GM19438 (cell line): ENCODE results near the gene DNAI1.

Source experiments
- ATAC-seq: cut with Tn5 transposase; IDR thresholded peaks from one replicate; pipeline ENCODE4 v1.9.1; 2021; ENCODE audit warnings: low read depth; ENCODE audit not compliant: unreplicated experiment

The DNAI1 gene

DNA sequence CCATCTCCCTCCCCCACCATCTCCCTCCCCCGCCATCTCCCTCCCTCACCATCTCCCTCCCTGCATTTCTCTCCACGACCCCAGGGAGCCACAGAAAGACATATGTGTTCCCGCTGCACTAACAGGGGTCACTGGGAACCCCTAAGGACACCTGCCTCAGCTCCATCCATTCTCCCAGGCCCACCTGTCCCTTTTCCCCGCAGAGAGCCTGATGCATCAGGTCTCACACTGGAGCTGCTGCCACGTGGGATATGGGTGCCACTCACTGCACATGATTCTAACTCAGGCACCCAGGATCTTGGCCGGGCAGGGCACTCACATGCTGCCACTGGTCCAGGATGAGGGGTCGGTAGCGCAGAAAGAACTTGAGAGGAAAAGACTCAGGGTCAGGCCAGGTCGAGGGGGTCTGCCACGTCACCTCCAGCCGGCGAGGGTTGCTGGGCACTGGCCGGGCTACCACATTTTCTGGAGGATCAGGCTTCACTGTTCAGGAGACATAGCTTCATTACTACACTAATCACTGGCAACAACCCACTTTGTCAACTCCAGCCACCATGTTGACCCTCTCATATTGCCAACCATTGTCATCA is 97.4 kb downstream of the DNAI1 start:
- no peak for ATAC-seq

DNA sequence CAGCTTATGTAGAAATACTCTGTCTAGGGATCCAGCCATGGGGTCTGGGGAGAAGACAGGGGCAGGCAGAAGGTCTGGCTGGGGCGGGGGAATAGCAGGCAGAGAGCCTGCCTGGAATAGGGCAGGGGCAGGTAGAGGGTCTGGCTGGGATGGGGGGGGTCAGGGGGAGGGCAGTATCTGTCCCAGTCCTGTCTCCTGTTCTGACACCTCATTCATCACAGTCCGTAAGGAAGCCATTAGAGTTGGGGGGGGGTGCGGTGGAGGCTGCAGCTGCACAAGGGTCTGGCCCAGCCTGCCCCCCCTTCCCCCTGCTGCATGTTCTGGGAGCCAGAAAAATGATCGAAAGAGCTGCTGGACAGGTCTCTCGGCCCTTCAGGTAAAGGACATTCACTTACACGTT is 98.3 kb downstream of the DNAI1 start:
- no peak for ATAC-seq

DNA sequence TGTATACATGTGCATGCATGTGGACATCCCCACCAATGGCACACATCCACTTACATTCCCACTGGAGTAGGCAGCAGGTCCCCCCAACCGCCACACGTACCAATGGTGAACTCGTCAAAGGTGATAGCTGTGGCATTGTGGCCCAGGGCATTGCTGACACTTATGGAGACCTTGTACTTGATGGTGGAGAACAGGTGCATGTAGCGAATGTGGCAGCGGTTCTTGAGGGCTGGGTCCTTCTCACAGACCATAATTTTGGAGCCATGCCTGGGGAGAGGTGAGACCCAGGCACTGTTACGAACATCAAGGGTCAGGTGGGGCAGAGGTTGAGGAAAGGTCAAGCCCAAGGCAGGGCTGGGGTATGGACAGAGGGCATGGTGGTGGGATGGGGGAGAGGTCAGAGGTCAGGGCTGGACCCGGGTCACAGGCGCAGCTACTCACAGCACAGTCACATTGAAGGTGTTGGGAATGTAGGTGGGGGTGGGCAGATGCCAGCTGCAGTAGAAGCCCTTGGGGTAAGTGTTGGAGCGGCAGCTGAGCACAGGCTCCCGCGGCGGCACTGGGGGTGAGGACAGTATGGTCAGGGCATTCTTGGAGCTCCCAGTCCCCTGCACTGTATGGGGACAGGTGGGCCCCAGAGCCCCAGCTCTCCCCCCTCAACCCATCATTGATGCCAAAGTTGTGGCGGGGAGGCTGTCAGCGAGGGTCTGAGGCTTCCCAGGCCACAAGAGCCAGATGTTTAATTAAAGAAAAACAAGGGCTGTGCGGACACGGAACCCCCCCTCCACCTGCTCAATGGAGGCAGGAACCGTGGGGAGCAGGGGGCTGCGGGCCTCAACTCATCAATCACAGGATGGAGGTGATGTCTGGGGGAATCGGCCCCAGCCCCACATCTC is 99.1 kb downstream of the DNAI1 start:
- ATAC-seq = no peak

DNA sequence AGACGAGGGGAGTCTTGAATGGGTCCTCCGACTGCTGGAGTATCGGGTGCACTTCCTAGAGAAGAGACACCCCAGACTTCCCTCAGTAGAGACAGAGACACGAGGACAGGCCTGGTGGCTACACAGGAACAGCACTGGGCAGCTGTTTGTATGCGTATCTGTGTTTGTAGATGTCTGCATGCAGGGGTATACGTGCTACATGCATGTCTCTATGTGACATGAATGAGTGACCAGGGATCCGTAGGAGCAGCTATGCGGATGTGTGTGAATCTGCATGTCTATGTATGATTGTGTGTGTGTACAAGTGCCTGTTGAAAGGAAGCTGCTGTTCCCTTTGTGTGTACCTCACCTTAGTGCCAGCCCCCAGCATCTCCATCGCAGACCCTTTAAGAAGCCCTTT is 99.8 kb downstream of the DNAI1 start:
- ATAC-seq = no peak

DNA sequence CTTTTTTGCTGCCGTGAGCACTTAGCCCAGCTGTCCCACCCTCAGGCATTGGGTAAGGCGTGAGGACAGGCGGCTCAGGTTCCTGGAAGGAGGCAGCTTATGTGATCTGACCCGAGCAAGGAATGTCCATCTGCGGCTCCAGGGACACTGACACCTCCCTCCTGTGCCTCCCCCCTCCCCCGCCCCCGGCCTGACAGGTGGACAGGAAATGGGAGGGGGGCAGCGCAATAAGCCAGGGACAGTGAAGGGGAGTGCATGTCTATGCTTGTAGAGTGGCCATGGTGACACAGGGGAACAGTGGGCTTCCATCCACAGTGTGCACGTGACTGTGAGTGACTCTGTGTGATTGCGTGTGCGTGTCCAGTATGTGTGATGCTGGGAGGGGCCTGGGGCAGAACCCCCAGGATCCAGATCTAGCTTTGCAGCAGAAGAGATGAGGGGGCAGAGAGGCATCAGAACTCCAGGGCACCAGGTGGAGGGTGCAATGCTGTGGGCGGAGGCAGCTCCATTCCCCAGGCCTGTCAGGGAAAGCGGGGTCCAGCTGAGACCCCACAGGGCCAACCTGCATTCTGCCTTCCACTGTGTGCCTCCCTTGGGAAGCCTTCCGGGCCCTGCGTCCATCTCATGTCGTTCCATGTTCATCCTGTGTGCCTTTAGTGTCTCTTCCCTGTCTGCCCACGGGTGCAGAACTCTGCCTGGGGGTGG is 100.5 kb downstream of the DNAI1 start:
- ATAC-seq = no peak

DNA sequence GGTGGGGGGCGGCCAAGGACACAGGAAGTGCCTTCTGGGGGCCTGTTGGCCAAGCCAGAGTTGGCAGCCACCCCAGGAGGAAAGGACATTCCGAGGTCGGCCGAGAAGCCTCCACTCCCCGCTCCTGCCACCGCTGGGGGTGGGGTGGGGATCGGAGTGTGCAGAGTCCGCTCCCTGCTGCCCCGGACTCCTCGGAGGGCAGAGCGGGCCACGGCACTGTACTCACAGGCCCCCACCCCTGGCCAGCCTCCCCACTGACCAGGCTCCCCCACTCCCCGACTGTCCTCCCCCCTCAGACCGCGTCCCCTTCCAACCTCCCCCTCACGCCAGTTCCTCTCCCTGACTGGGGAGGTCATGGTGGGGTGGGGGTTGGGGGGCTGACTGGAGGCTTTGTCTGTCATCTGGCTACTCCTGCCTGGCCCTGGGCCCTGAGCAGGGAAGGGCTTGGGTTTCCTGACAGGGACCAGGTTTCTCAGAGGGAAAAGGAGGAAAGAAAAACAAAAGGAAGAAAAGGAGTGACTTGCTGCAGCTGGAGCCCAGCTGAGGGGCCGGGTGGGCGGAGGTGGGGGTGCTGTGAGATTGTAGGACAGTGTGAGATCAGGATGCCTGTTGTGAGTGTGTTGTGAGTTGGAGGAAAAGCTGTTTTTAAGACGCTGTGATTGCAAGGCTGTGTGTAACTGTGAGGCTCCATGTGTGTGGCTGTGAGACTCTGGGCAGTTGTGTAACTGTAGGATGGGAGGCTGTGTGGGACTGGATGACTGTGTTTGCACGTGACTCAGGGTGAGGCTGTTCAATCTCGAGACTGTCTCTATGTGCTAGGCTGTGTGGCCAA is 101.2 kb downstream of the DNAI1 start:
- ATAC-seq = no peak

DNA sequence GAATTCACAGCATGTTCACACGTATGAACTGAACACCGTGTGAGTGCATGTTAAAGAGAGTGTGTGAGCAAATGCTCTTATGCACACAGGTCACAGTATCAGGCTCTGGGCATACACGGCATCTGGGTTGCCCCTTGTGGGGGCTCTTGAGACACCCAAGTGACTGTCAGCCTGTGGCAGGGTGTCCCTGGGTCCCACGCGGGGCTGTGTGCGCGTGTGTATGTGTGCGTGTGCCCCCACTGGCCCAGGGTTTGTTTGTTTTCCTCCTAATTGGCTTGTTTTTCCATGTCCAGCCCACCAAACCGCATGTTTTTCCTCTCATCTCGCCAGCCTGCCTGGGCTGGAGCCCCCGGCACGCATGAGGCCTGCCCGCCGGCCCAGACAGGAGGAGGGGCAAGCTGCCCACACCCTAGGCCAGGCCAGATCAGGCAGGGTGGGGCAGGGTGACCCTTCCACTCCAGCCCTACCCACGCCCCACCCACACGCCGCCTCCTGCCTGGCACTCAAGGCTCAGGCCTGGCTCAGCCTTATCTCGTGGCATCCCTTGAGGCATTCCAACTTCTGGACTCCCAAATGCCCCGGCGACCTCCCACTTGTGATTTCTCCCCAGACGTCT is 102.1 kb downstream of the DNAI1 start:
- no peak for ATAC-seq

DNA sequence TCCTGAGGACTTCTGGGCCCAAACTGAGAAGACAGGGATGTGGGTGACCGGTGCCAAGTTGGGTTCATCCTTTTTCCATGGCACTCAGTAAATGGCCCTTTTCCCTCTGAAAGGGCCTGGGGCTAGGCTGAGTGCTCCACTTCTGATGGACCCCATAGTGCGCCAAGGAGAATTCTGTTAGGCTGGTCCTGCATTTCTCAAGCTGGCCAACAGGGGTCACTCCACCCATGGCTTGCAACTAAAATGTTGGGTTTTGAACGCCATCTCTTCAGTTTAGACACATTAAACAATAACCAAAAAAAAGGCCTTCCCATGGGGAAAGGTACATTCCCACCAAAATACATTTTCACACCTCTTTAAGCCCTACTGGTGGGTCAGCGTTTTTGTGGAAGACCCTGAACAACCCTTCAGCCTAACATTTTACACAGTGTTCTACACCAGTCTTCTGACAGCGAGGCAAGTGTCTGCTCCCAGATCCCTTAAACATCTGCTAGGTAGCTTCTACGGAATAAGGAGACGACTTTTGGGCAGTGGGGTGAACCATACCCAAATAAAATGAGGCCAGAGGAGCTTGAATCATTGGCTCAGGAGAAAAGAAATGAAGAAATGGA is 103.6 kb downstream of the DNAI1 start:
- no peak for ATAC-seq

DNA sequence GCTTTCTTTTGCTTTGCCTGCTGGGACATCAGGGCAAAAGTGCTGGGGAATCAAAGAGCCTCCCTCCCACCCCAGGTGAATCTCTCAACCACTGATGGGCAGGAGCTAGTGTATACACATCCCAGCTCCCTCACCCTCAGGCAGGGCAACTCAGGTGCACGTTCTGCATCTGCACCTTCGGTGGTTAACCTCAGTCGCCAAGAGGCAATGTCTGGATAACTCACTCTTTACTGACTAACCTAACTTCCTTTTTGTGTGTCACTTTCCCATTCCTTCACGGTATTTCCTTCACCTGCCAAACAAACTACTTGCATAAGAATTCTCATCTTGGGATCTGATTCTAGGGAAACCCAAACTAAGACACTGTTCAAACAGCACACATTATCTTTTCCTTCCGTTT is 104.7 kb downstream of the DNAI1 start:
- no peak for ATAC-seq

DNA sequence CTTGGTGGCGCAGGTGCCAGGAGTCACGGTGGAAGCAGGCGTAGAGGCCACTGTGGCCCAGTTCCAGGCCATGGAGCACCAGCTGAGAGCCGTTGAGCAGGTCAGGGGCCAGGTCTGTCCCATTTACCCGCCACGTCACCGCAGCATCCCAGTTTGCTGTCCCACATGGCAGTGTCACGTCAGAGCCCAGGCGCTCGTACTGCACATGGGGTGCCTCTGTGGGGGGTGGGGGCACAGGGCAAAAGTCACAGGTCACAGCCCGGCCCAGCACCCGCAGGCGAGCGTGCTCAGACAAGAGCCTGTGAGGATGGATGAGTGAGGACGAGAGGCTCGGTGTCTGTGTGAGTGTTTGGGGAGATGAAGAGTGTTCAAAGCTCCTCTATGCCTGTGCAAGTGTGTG is 106.0 kb downstream of the DNAI1 start:
- no peak for ATAC-seq

DNA sequence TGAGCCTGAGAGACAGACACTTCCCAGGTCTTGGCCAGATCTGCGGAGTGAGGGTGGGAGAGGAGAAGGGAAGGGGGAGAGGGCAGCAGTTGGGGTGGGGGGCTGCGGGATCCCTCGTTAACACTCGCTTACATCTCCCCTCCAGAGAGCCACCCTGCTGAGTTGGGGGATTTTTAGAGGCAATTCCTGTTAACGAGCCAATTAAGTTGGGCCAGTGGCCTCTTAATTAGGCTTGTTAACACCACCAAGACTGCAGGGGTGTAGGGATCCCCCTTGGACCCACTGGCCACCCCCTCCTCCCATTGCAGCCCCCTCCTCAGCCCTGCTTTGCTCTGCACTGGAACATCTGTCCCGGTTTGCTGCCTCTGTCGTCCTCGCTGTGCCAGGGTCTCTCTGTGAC is 107.3 kb downstream of the DNAI1 start:
- ATAC-seq = no peak

DNA sequence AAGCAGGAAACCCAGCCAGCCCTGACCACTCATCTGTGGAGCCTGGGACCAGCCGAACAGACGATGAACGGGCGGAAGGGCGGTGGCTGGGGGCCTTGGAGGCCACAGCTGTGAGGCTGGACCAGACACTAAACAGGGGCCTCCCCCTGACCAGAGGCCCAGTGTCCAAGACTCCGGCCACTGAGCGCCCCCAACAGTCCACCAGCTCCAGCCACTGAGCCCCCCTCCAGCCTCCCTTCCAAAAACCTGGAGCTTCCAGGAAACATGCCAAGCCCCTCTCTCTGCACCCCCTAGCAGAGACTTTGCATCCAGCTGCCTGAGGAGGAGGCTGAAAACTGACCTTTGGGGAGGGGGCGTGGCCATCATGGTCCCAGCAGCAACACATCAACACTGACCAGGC is 107.7 kb downstream of the DNAI1 start:
- ATAC-seq = no peak

DNA sequence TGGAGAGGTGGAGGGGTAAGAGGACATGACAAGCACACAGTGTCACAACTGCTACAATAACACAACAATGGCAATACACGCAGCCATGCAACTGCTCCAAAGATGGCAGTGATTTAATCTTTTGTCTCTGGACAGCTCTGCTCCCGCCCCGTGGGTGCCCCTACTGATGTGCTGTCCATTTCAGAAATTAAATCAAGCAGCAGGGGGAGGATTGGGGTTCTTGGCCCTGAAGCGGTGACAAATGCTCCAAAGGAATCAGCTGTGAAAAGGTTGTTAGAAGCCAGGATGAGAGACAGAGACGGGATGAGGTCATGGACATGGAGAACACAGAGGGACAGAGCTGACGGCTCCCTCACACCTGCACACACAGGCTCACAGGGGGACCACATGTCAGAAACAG is 108.4 kb downstream of the DNAI1 start:
- no peak for ATAC-seq

DNA sequence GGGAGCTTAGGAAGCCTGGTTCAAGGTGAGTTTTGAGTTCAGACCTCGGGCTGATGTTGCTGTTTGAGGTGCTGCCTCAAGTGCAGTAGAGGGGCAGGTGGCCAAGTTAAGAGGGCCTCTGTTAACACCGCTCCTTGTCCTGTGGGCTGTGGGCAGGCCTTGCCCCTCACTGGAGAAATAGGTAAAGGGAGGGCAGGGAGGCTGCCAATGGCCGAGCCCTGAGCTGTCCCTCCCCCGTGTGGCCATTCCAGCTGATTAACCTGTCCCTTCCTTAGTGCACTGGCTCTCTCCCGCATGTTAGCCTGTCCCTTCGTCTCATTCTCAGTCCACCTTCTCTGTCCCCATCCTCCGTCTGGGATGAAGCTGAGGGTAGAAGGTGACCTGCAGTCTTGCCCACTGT is 109.5 kb downstream of the DNAI1 start:
- no peak for ATAC-seq

DNA sequence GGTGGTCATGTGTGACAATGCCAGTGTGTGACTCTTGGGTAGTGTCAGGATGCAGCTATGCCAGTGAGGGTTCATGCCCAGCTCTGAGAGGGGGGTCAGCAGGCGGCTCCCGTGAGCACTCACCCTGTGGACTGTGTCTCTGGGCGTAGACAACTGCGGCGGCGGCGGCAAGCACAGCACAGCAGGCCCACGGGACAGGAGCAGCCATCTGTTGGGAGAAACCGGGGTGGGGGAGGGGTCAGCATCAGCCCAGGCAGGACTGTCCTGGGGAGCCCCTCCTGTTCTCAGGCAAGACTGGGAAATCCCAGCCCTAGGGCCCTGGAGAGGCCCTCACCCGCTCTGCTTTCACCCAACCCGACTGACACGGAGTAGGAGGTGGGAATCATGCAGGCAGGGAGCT is 110.2 kb downstream of the DNAI1 start:
- no peak for ATAC-seq

DNA sequence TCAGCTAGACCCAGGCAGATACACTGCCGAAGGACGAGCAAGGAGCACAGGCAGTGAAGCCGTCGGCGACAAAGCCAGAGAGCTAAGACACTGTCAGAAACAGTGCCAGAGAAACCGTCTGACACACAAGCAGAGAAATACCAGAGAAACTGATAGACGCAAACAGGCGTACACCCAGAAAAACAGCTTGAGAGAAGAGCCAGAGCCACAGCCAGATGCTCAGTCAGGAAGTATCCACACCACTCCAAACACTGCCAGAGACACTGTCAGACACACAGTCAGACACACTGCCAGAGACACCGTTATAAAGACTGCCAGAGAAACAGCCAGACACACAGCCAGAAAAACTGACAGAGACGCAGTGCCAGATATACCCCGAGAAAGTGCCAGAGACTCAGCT is 111.8 kb downstream of the DNAI1 start:
- ATAC-seq = no peak
